HepG2 (cell line): ENCODE data around the gene ARHGEF9. TPM values are rescaled to one million over a fixed set of nuclear protein-coding genes. Genes with fewer than 3 reads are reported as not detected.
A peak's percentile ranks its signal among the peaks of the same experiment; 100 is the strongest.
"Not testable (repeated sequence)": the region's sequence is repeated elsewhere in the genome, so short reads cannot be mapped to it uniquely, and the experiment has no call there.

Experiments
- ATAC-seq: fragments of 200-7000 bp; cut with Tn5 transposase; 3 replicates; pipeline ENCODE4 v1.9.1; 2020; ENCODE audit warnings: mild to moderate bottlenecking, moderate library complexity
- Bru-seq: library from RNA; stranded (reverse); fragments of 400-500 nt; gene quantifications from one replicate; lab custom pipeline; 2021; lab: Mats Ljungman, UMichigan
- BruChase-seq, 2 experiments: library from RNA; stranded (reverse); fragments of 400-500 nt; gene quantifications; one replicate each; lab custom pipeline; 2021; lab: Mats Ljungman, UMichigan
- BruUV-seq: library from RNA; stranded (reverse); fragments of 400-500 nt; replicated peaks from 2 replicates; lab custom pipeline; 2021; lab: Mats Ljungman, UMichigan
- CTCF ChIA-PET: fragments of 300-600 bp; formaldehyde crosslinking; extraction: SDS; loops from one replicate; lab custom pipeline; 2021; ENCODE audit warnings: low total read pairs, inconsistent platforms, low intra/inter-chr PET ratio; lab: Yijun Ruan, JAX
- POLR2A ChIA-PET: fragments of 350-600 bp; sonication (Branson Sonifier 250); formaldehyde crosslinking; loops from one replicate; lab custom pipeline; 2020; ENCODE audit warnings: antibody characterized with exemption, inconsistent platforms; lab: Yijun Ruan, JAX
- DNase-seq: peaks from one replicate; pipeline ENCODE4 v3.0.0-alpha.2; 2015; ENCODE audit warnings: low spot score
- FAIRE-seq: peaks from 3 replicates; lab custom pipeline; 2011; peaks lifted over from hg19 to GRCh38; lab: Jason Lieb, UNC
- H2AFZ ChIP-seq: one replicate; pipeline ENCODE4 v1.6.1; 2011; ENCODE audit warnings: low read length, inconsistent platforms
- H3K27ac ChIP-seq: fragments of 300-600 bp; 3 replicates; pipeline ENCODE4 v1.8.0; 2011; ENCODE audit warnings: mixed run types, mild to moderate bottlenecking, mixed read lengths, low read length, inconsistent platforms; ENCODE audit not compliant: insufficient read depth; ENCODE audit errors: extremely low read length
- H3K27me3 ChIP-seq, 2 experiments: fragments of 200-600 bp in 1 of 2; 2 replicates in 1 of 2; 3 replicates in 1 of 2; pipeline versions ENCODE4 v1.6.0 to v1.8.0; 2011; ENCODE audit warnings: low read length in 2 of 2, mild to moderate bottlenecking in 2 of 2, moderate library complexity in 2 of 2, inconsistent platforms in 1 of 2; ENCODE audit not compliant: insufficient read depth in 2 of 2, control insufficient read depth in 1 of 2
- H3K36me3 ChIP-seq, 2 experiments: fragments of 200-600 bp in 1 of 2; replicated peaks in 1 of 2; 2 replicates in 1 of 2; 3 replicates in 1 of 2; pipeline versions ENCODE4 v1.5.1 to v1.8.0; 2011; ENCODE audit warnings: low read length in 2 of 2, inconsistent platforms in 1 of 2; ENCODE audit not compliant: insufficient read depth in 2 of 2, control insufficient read depth in 1 of 2
- H3K4me1 ChIP-seq: 2 replicates; pipeline ENCODE4 v1.5.1; 2012; ENCODE audit warnings: low read length, inconsistent platforms; ENCODE audit not compliant: insufficient read depth
- H3K4me2 ChIP-seq: 2 replicates; pipeline ENCODE4 v1.6.0; 2011; ENCODE audit warnings: low read depth, low read length, inconsistent platforms
- H3K4me3 ChIP-seq, 3 experiments: fragments of 200-600 bp in 1 of 3; sonication (generic), shearing (Covaris generic) in 1 of 3; replicated peaks in 1 of 3; 2 replicates each; pipeline ENCODE4 v1.5.1; 2011 to 2016; ENCODE audit warnings: low read length in 3 of 3, inconsistent platforms in 2 of 3, low read depth in 2 of 3, mild to moderate bottlenecking in 2 of 3, control low read depth in 1 of 3, mixed read lengths in 1 of 3; ENCODE audit not compliant: insufficient read depth in 1 of 3
- H3K79me2 ChIP-seq: one replicate; pipeline ENCODE4 v1.6.1; 2011; ENCODE audit warnings: low read length, inconsistent platforms; ENCODE audit not compliant: insufficient read depth
- H3K9ac ChIP-seq: 2 replicates; pipeline ENCODE4 v1.6.0; 2011; ENCODE audit warnings: mild to moderate bottlenecking, low read depth, low read length, inconsistent platforms; ENCODE audit not compliant: insufficient read depth
- H3K9me3 ChIP-seq: 2 replicates; pipeline ENCODE4 v1.5.1; 2012; ENCODE audit warnings: mild to moderate bottlenecking, low read length
- H4K20me1 ChIP-seq: 2 replicates; pipeline ENCODE4 v1.6.0; 2011; ENCODE audit warnings: inconsistent platforms, mild to moderate bottlenecking, low read length, moderate library complexity; ENCODE audit not compliant: insufficient read depth
- MAFF ChIP-seq: IDR thresholded peaks from 2 replicates; pipeline ENCODE4 v1.6.1; 2011; ENCODE audit warnings: low read depth, low read length, improper control_type of control experiment
- MAFK ChIP-seq, 2 experiments: IDR thresholded peaks in 1 of 2; conservative IDR thresholded peaks in 1 of 2; 2 replicates each; pipeline ENCODE4 v1.6.1; 2011; ENCODE audit warnings: improper control_type of control experiment in 2 of 2, low read length in 2 of 2
- ZNF430 ChIP-seq: sonication (generic); formaldehyde crosslinking; IDR thresholded peaks from 2 replicates; pipeline ENCODE4 v1.9.0; 2021; ENCODE audit warnings: mild to moderate bottlenecking, missing genetic modification reagents
- ZUFSP ChIP-seq: sonication (generic); formaldehyde crosslinking; IDR thresholded peaks from 2 replicates; pipeline ENCODE4 v1.9.0; 2021; ENCODE audit warnings: missing genetic modification reagents, mild to moderate bottlenecking, borderline replicate concordance
- WGBS: methylation state at CpG from one replicate; pipeline ENCODE4 v1.1.6; 2017; ENCODE audit warnings: low lambda C conversion rate; 5-methylcytosine and 5-hydroxymethylcytosine counted together
- in situ Hi-C: cut with HindIII; loops from 2 replicates; pipeline ENCODE4 v1.10.0; 2017; ENCODE audit warnings: low pct_unique_long_range_greater_than_20kb; ENCODE audit not compliant: extremely low pct_ligation_motif_present
- intact Hi-C: fragments of 100-400 bp; cut with micrococcal nuclease; formaldehyde crosslinking; loops from one replicate; pipeline ENCODE4 v1.10.0; 2022; ENCODE audit not compliant: unreplicated experiment
- long read RNA-seq, 2 experiments: library from RNA in 1 of 2; library from polyadenylated mRNA in 1 of 2; stranded (forward) in 1 of 2; unstranded in 1 of 2; transcript quantifications; one replicate each; pipeline ENCODE4 v2.0.0, GENCODE V29; 2019 to 2022
- polyA minus RNA-seq, 3 experiments: library from RNA; depleted of rRNA, polyadenylated mRNA; stranded (reverse); fragments of >200 nt; gene quantifications; 2 replicates each; pipeline ENCODE4 v1.2.3, GENCODE V29; 2011; ENCODE audit warnings: low replicate concordance in 1 of 3
- polyA plus RNA-seq, 8 experiments: library from polyadenylated mRNA; depleted of rRNA in 3 of 8; stranded (reverse) in 7 of 8; unstranded in 1 of 8; fragments of >200 nt; fragmentation: Illumina TruSeq in 4 of 8; extraction: Trizol in 4 of 8; gene quantifications; 2 replicates each; pipeline versions ENCODE4 v1.2.1 to v1.2.3, GENCODE V29; 2011 to 2016; ENCODE audit warnings: low read depth in 4 of 8, missing spikeins in 1 of 8, mixed read lengths in 1 of 8; ENCODE audit not compliant: insufficient read depth in 1 of 8
- total RNA-seq, 5 experiments: library from RNA; depleted of rRNA; stranded (reverse); fragments of >200 nt; fragmentation: Illumina TruSeq; extraction: Trizol; gene quantifications; 2 replicates each; pipeline ENCODE4 v1.2.3, GENCODE V29; 2016; ENCODE audit warnings: low read depth in 1 of 5

ARHGEF9 gene
- total RNA-seq (2016; rRNA removed; fragmentation: Illumina TruSeq; extraction: Trizol) (1.8 and 2.0 TPM in 2 replicates), polyA plus RNA-seq (2011; rRNA removed) (0.67 and 0.91 TPM in 2 replicates), polyA minus RNA-seq (2011; rRNA and poly(A)+ RNA removed; ENCODE audit: low replicate concordance) (0.19 and 2.0 TPM in 2 replicates), Bru-seq, nascent RNA (percentile 24 among the genes with signal in this experiment), BruChase-seq, experiment 1, labeled RNA remaining after a 6-hour chase (percentile 23 among the genes with signal in this experiment), BruChase-seq, experiment 2, labeled RNA remaining after a 2-hour chase (percentile 23 among the genes with signal in this experiment)
- total RNA-seq (2016; cell fraction: cytosol; rRNA removed; fragmentation: Illumina TruSeq; extraction: Trizol; ENCODE audit: low read depth) = 1.5 and 1.8 TPM in 2 replicates
- 0.88 and 1.8 TPM in 2 replicates for total RNA-seq (2016; cell fraction: insoluble cytoplasmic fraction; rRNA removed; fragmentation: Illumina TruSeq; extraction: Trizol)
- total RNA-seq (2016; cell fraction: membrane; rRNA removed; fragmentation: Illumina TruSeq; extraction: Trizol) = 0.80 and 2.1 TPM in 2 replicates
- total RNA-seq (2016; cell fraction: nucleus; rRNA removed; fragmentation: Illumina TruSeq; extraction: Trizol) = 1.3 and 2.9 TPM in 2 replicates
- 0.36 and 0.63 TPM in 2 replicates for polyA plus RNA-seq (2011; cell fraction: cytosol; rRNA removed)
- 1.00 and 1.4 TPM in 2 replicates for polyA plus RNA-seq (2011; cell fraction: nucleus; rRNA removed)
- polyA plus RNA-seq (2012) = 0.51 and 1.3 TPM in 2 replicates
- 0.46 and 0.60 TPM in 2 replicates for polyA plus RNA-seq (2016; cell fraction: cytosol; fragmentation: Illumina TruSeq; extraction: Trizol; ENCODE audit: low read depth)
- 0.85 and 1.3 TPM in 2 replicates for polyA plus RNA-seq (2016; cell fraction: insoluble cytoplasmic fraction; fragmentation: Illumina TruSeq; extraction: Trizol; ENCODE audit: low read depth)
- 0.63 and 0.65 TPM in 2 replicates for polyA plus RNA-seq (2016; cell fraction: membrane; fragmentation: Illumina TruSeq; extraction: Trizol; ENCODE audit: low read depth)
- 2.7 TPM in 2 replicates for polyA plus RNA-seq (2016; cell fraction: nucleus; fragmentation: Illumina TruSeq; extraction: Trizol; ENCODE audit: insufficient read depth, low read depth)
- polyA minus RNA-seq (2011; cell fraction: cytosol; rRNA and poly(A)+ RNA removed) = 0.30 TPM in 1 of 2 replicates, not detected in the other
- 2.1 and 2.3 TPM in 2 replicates for polyA minus RNA-seq (2011; cell fraction: nucleus; rRNA and poly(A)+ RNA removed)
- long read RNA-seq, experiment 1 = 0 reads
- long read RNA-seq, experiment 2 = 0 reads

GRCh38 chrX:63784902-63785707 lies at the start of gene ARHGEF9:
TSS of gene ARHGEF9 (minus strand) at chrX:63785214. CDS start at chrX:63785145, 69 bp downstream.
- ChIA-PET CTCF (no interaction called here), POLR2A (no interaction called here)
- H3K79me2 ChIP-seq = no peaks in the 10 kb centered on the region
- in situ Hi-C loops (no loop called here), intact Hi-C loops (no loop called here)
- H2AFZ ChIP-seq = no peak within 1 kb of the TSS
- BruUV-seq = no TSS peak
- H3K9me3 ChIP-seq = no peaks in the 10 kb centered on the region
- no peak for FAIRE-seq
- no CpG with 5 or more reads among the region's 30 CpGs for whole genome bisulfite sequencing
- no peak within 1 kb of the TSS for H3K9ac ChIP-seq
- ATAC-seq = no peak
- H3K27ac ChIP-seq = no peak within 1 kb of the TSS
- TF ChIP-seq MAFF = peak; percentile 88
- no peak for TF ChIP-seq ZNF430 (CRISPR knock-in tag)
- TF ChIP-seq ZUFSP (CRISPR knock-in tag) = no peak
- peak; percentile 85 to 93; a peak in 3 of 4 replicates for TF ChIP-seq MAFK (conservative IDR thresholded peaks at IDR 0.05 in 1 of 2, IDR thresholded peaks at IDR 0.05 in 1 of 2; ENCODE audit: low read length in 2 of 2)
- no peaks in the 10 kb centered on the region for H4K20me1 ChIP-seq
- no peaks in the 10 kb centered on the region for H3K4me1 ChIP-seq
- H3K36me3 ChIP-seq = no peaks in the 10 kb centered on the region
- no peaks in the 10 kb centered on the region for H3K27me3 ChIP-seq
- DNase-seq = no peak
- no peak within 1 kb of the TSS for H3K4me2 ChIP-seq
- H3K4me3 ChIP-seq = no peak within 1 kb of the TSS

- BruUV-seq, H3K4me3 ChIP-seq, FAIRE-seq, intact Hi-C loops, H3K36me3 ChIP-seq, H3K79me2 ChIP-seq, H3K27ac ChIP-seq, H3K9ac ChIP-seq, H3K4me1 ChIP-seq, DNase-seq, CTCF ChIA-PET, ATAC-seq, POLR2A ChIA-PET, H3K9me3 ChIP-seq, H3K4me2 ChIP-seq, in situ Hi-C loops, H4K20me1 ChIP-seq, H3K27me3 ChIP-seq, H2AFZ ChIP-seq: not testable (repeated sequence)
- no CpG with 5 or more reads among the region's 23 CpGs for WGBS
These were observed 40.4 kb upstream of the ARHGEF9 start for GRCh38 chrX:63825446-63825845.
